Right cardiac atrium (tissue), 5 donors: ENCODE measurements around the gene ROPN1L. TPM values are rescaled to one million over a fixed set of nuclear protein-coding genes. Genes with fewer than 3 reads are reported as not detected.
"Not testable (repeated sequence)": the region's sequence is repeated elsewhere in the genome, so short reads cannot be mapped to it uniquely, and the experiment has no call there.

Experiments
- ATAC-seq, 2 donors: fragments of 200-7000 bp; cut with Tn5 transposase; one replicate each; pipeline versions ENCODE4 v1.8.0 to v1.9.1; 2020; ENCODE audit warnings: moderate library complexity in 2 of 2, mild to moderate bottlenecking in 1 of 2
- DNase-seq, 3 donors: peaks; one replicate each; pipeline ENCODE4 v3.0.0-alpha.2; 2020
- H3K27ac ChIP-seq: one replicate; pipeline ENCODE4 v1.5.1; 2013; ENCODE audit warnings: mild to moderate bottlenecking, low read length, control low read depth, moderate library complexity
- H3K27me3 ChIP-seq: one replicate; pipeline ENCODE4 v1.6.1; 2013; ENCODE audit not compliant: control insufficient read depth, insufficient read depth
- H3K4me1 ChIP-seq: one replicate; pipeline ENCODE4 v1.6.1; 2013; ENCODE audit warnings: low read length; ENCODE audit not compliant: control insufficient read depth, insufficient read depth
- H3K4me3 ChIP-seq: one replicate; pipeline ENCODE4 v1.5.1; 2013; ENCODE audit warnings: low read length, control low read depth
- H3K9me3 ChIP-seq: one replicate; pipeline ENCODE4 v1.6.1; 2013; ENCODE audit warnings: low read length; ENCODE audit not compliant: control insufficient read depth
- WGBS: extraction: QIAGEN DNeasy Blood & Tissue Kit; methylation state at CpG from one replicate; pipeline ENCODE4 v1.1.7; 2013; 5-methylcytosine and 5-hydroxymethylcytosine counted together
- intact Hi-C, 4 donors: fragments of 100-400 bp; cut with DNase I; formaldehyde crosslinking; loops; one replicate each; pipeline versions ENCODE4 v1.11.0 to v1.14.0; 2022 to 2023
- microRNA-seq, 2 donors: library from miRNA; unstranded; fragments of <30 nt; microRNA quantifications; one replicate each; pipeline ENCODE4 v1.2.0, GENCODE V29; 2020 to 2021
- polyA plus RNA-seq: library from polyadenylated mRNA; stranded (reverse); fragments of 200-250 nt; gene quantifications from one replicate; pipeline ENCODE4 v1.2.3, GENCODE V29; 2013
- total RNA-seq, 4 donors: library from RNA; stranded (reverse); fragmentation: NEBNext Ultra II Directional; extraction: Animal tissue kit (Norgen Biotek cat#: 25700); gene quantifications; one replicate each; pipeline ENCODE4 v1.2.1, GENCODE V29; 2021
- donor health status: healthy with polysubstance abuse.
- donor health status: DM: no; HTN: yes; CAD: no.
- donor health status: DM: no; HTN: no; CAD: no.
- donor health status: DM: no; HTN: yes; CAD: no; lungs with severe emphysema.
- donor health status: DM: yes; HTN: yes; CAD: no.

Gene ROPN1L
- total and polyA plus RNA-seq, 5 donors = 0.78 to 1.5 (median 0.93) TPM

- WGBS = 92% methylated on average over 8 of the region's 8 CpGs
- H3K4me1 ChIP-seq, DNase-seq, H3K4me3 ChIP-seq, H3K27me3 ChIP-seq, H3K9me3 ChIP-seq, ATAC-seq, intact Hi-C loops, H3K27ac ChIP-seq: not testable (repeated sequence)
Measured at GRCh38 chr5:10514572-10514971, 72.9 kb downstream of the ROPN1L start.

Small RNAs within 50 kb of the gene (microRNA-seq; reads per million reads assigned to microRNA genes)
- gene MIR6131 = 0 reads per million in 2 donors

Other genes with a start within 250 kb of the ROPN1L start
- 10 to 100 TPM; 11.5 to 25.2 (median 15.4) TPM for gene ATPSCKMT, start 192.0 kb upstream of the ROPN1L start, total RNA-seq
- gene ATPSCKMT, start 192.0 kb upstream of the ROPN1L start, polyA plus RNA-seq = 15.7 TPM
- gene CCT5, start 191.6 kb upstream of the ROPN1L start, total RNA-seq = 100 to 1,000 TPM in 2 of 4 donors, 10 to 100 TPM in 2; 84.0 to 103 (median 98.1) TPM
- gene CCT5, start 191.6 kb upstream of the ROPN1L start, polyA plus RNA-seq = 98.9 TPM
- gene CMBL, start 134.0 kb upstream of the ROPN1L start, total RNA-seq = 10 to 100 TPM; 30.2 to 55.3 (median 49.5) TPM
- gene CMBL, start 134.0 kb upstream of the ROPN1L start, polyA plus RNA-seq = 39.9 TPM
- gene MARCHF6, start 88.2 kb upstream of the ROPN1L start, total RNA-seq = 100 to 1,000 TPM; 168 to 186 (median 183) TPM
- 75.7 TPM for gene MARCHF6, start 88.2 kb upstream of the ROPN1L start, polyA plus RNA-seq
- gene ANKRD33B, start 122.2 kb downstream of the ROPN1L start, total RNA-seq = 1 to 10 TPM; 2.2 to 2.7 (median 2.4) TPM
- 1.3 TPM for gene ANKRD33B, start 122.2 kb downstream of the ROPN1L start, polyA plus RNA-seq